Mesothelial cell of epicardium (in vitro differentiated cells): ENCODE results near the gene SLC22A23. TPM values are rescaled to one million over a fixed set of nuclear protein-coding genes. Genes with fewer than 3 reads are reported as not detected.

ENCODE experiments used
- DNase-seq, 2 experiments: peaks; one replicate each; pipeline ENCODE4 v3.0.0; 2021; ENCODE audit warnings: low spot score in 2 of 2; ENCODE audit not compliant: unreplicated experiment in 2 of 2
- H3K27ac Mint-ChIP-seq: 2 replicates; pipeline ENCODE4 v1.8.0; 2021; ENCODE audit warnings: mixed read lengths
- H3K27me3 Mint-ChIP-seq: 2 replicates; pipeline ENCODE4 v1.8.0; 2021; ENCODE audit warnings: low read depth, mixed read lengths
- H3K36me3 Mint-ChIP-seq: 2 replicates; pipeline ENCODE4 v1.8.0; 2021; ENCODE audit warnings: mixed read lengths
- H3K4me1 Mint-ChIP-seq: 2 replicates; pipeline ENCODE4 v1.8.0; 2021; ENCODE audit warnings: mixed read lengths
- H3K4me3 Mint-ChIP-seq: 2 replicates; pipeline ENCODE4 v1.8.0; 2021; ENCODE audit warnings: mild to moderate bottlenecking, moderate library complexity, mixed read lengths
- H3K9me3 Mint-ChIP-seq: 2 replicates; pipeline ENCODE4 v1.8.0; 2021; ENCODE audit warnings: mixed read lengths
- CTCF ChIP-seq: fragments of 200-600 bp; sonication (generic); IDR thresholded peaks from one replicate; pipeline ENCODE4 v1.5.0; 2021; ENCODE audit warnings: antibody characterized with exemption; ENCODE audit not compliant: unreplicated experiment
- total RNA-seq: library from RNA; stranded (reverse); gene quantifications from 3 replicates; pipeline ENCODE4 v1.2.1, GENCODE V29; 2021

SLC22A23 gene
- total RNA-seq, 1 donor from 2014 or later = 25.0 TPM

GRCh38 chr6:3252861-3253596, 203.8 kb downstream of the SLC22A23 start:
- DNase-seq = no peak
- Mint-ChIP-seq H3K27ac (no peak overlapping the region), H3K4me1 (peaks cover 30% of the 10 kb centered on the region), H3K36me3 (no peaks in the 10 kb centered on the region), H3K27me3 (peaks cover 13% of the 10 kb centered on the region), H3K9me3 (no peaks in the 10 kb centered on the region), H3K4me3 (no peak overlapping the region)
- no peak for TF ChIP-seq CTCF

GRCh38 chr6:3252369-3252768, 204.5 kb downstream of the SLC22A23 start:
- H3K36me3 Mint-ChIP-seq = no peaks in the 10 kb centered on the region
- H3K9me3 Mint-ChIP-seq = no peaks in the 10 kb centered on the region
- no peak for DNase-seq
- no peak overlapping the region for H3K27ac Mint-ChIP-seq
- H3K4me1 Mint-ChIP-seq = peaks cover 36% of the 10 kb centered on the region
- H3K27me3 Mint-ChIP-seq = peaks cover 11% of the 10 kb centered on the region
- TF ChIP-seq CTCF = no peak
- no peak overlapping the region for H3K4me3 Mint-ChIP-seq

GRCh38 chr6:3251462-3252314, 205.2 kb downstream of the SLC22A23 start:
- TF ChIP-seq CTCF = peak; percentile 97
- H3K36me3 Mint-ChIP-seq = no peaks in the 10 kb centered on the region
- peak; percentile 68 to 92 for DNase-seq
- H3K4me1 Mint-ChIP-seq = peaks cover 40% of the 10 kb centered on the region
- no peaks in the 10 kb centered on the region for H3K9me3 Mint-ChIP-seq
- no peak overlapping the region for H3K27ac Mint-ChIP-seq
- no peak overlapping the region for H3K4me3 Mint-ChIP-seq
- peaks cover 7% of the 10 kb centered on the region for H3K27me3 Mint-ChIP-seq

- peaks cover 40% of the 10 kb centered on the region for H3K4me1 Mint-ChIP-seq
- DNase-seq = no peak
- H3K27me3 Mint-ChIP-seq = peaks cover 4% of the 10 kb centered on the region
- no peaks in the 10 kb centered on the region for H3K36me3 Mint-ChIP-seq
- no peak overlapping the region for H3K4me3 Mint-ChIP-seq
- no peak for TF ChIP-seq CTCF
- H3K9me3 Mint-ChIP-seq = no peaks in the 10 kb centered on the region
- no peak overlapping the region for H3K27ac Mint-ChIP-seq
Observed at GRCh38 chr6:3250231-3250675, 206.6 kb downstream of the SLC22A23 start.

- H3K36me3 Mint-ChIP-seq = no peaks in the 10 kb centered on the region
- no peak overlapping the region for H3K27ac Mint-ChIP-seq
- no peak for DNase-seq
- no peak overlapping the region for H3K4me3 Mint-ChIP-seq
- TF ChIP-seq CTCF = no peak
- H3K27me3 Mint-ChIP-seq = peaks cover 3% of the 10 kb centered on the region
- peaks cover 40% of the 10 kb centered on the region for H3K4me1 Mint-ChIP-seq
- H3K9me3 Mint-ChIP-seq = no peaks in the 10 kb centered on the region
Observed at GRCh38 chr6:3249821-3250220, 207.0 kb downstream of the SLC22A23 start.
